Spleen (tissue), 11 donors: ENCODE measurements around the gene AP4B1. TPM values are rescaled to one million over a fixed set of nuclear protein-coding genes. Genes with fewer than 3 reads are reported as not detected.

Experiments used
- DNase-seq: peaks from one replicate; pipeline ENCODE4 v3.0.0-alpha.2; 2020
- H3K27ac ChIP-seq, 8 donors: fragments of 200-600 bp; sonication (generic) in 7 of 8; 1 replicate in 4 of 8; 2 replicates in 4 of 8; pipeline versions ENCODE4 v1.5.0 to v1.8.0; 2016 to 2021; ENCODE audit warnings: inconsistent platforms in 4 of 8, mild to moderate bottlenecking in 4 of 8, moderate library complexity in 1 of 8
- H3K27me3 ChIP-seq, 7 donors: fragments of 200-600 bp; sonication (generic) in 6 of 7; replicated peaks in 1 of 7; 1 replicate in 4 of 7; 2 replicates in 3 of 7; pipeline versions ENCODE4 v1.5.0 to v1.8.0; 2016 to 2021; ENCODE audit warnings: inconsistent platforms in 3 of 7, mild to moderate bottlenecking in 1 of 7
- H3K36me3 ChIP-seq, 6 donors: fragments of 200-600 bp; sonication (generic) in 5 of 6; 1 replicate in 4 of 6; 2 replicates in 2 of 6; pipeline versions ENCODE4 v1.5.0 to v1.8.0; 2016 to 2021; ENCODE audit warnings: inconsistent platforms in 2 of 6
- H3K4me1 ChIP-seq, 6 donors: fragments of 200-600 bp; sonication (generic) in 5 of 6; 1 replicate in 3 of 6; 2 replicates in 3 of 6; pipeline versions ENCODE4 v1.5.0 to v1.8.0; 2016 to 2021; ENCODE audit warnings: inconsistent platforms in 3 of 6
- H3K4me3 ChIP-seq, 8 donors: fragments of 200-600 bp; sonication (generic) in 7 of 8; 1 replicate in 4 of 8; 2 replicates in 4 of 8; pipeline versions ENCODE4 v1.5.0 to v1.8.0; 2016 to 2021; ENCODE audit warnings: inconsistent platforms in 4 of 8, mild to moderate bottlenecking in 4 of 8, moderate library complexity in 2 of 8
- H3K9me3 ChIP-seq, 8 donors: fragments of 200-600 bp; sonication (generic) in 7 of 8; 1 replicate in 4 of 8; 2 replicates in 4 of 8; pipeline versions ENCODE4 v1.5.0 to v1.8.0; 2016 to 2021; ENCODE audit warnings: inconsistent platforms in 4 of 8
- POLR2A ChIP-seq, 3 donors: fragments of 450-650 bp; IDR thresholded peaks; one replicate each; pipeline ENCODE4 v1.5.1; 2017; ENCODE audit warnings: antibody characterized with exemption in 3 of 3, mild to moderate bottlenecking in 1 of 3
- POLR2AphosphoS5 ChIP-seq, 3 donors: sonication (generic); formaldehyde crosslinking; IDR thresholded peaks; one replicate each; pipeline ENCODE4 v1.5.1; 2017; ENCODE audit warnings: antibody characterized with exemption in 3 of 3
- WGBS, 5 donors: extraction: QIAGEN DNeasy Blood & Tissue Kit in 3 of 5; methylation state at CpG; one replicate each; pipeline versions ENCODE4 v1.1.5 to v1.1.7; 2013 to 2018; 5-methylcytosine and 5-hydroxymethylcytosine counted together
- intact Hi-C: fragments of 100-400 bp; cut with DNase I; formaldehyde crosslinking; loops from one replicate; pipeline ENCODE4 v1.15.0; 2023; ENCODE audit warnings: low total_unique reads
- polyA plus RNA-seq, 3 donors: library from polyadenylated mRNA; stranded (reverse); fragments of 200-250 nt; gene quantifications; one replicate each; pipeline ENCODE4 v1.2.1, GENCODE V29; 2013
- total RNA-seq, 7 donors: library from RNA; depleted of rRNA in 3 of 7; stranded (reverse); fragments of >200 nt in 3 of 7; fragmentation: NEBNext Ultra II Directional in 4 of 7; extraction: Animal tissue kit (Norgen Biotek cat#: 25700) in 4 of 7; gene quantifications; one replicate each; pipeline versions ENCODE4 v1.1.0 to v1.2.1, GENCODE V29; 2016 to 2021
- TF ChIP-seq, protein P1 (sequence below), 11 experiments: fragments of 200-600 bp in 7 of 11; fragments of 450-650 bp in 4 of 11; sonication (generic) in 4 of 11; IDR thresholded peaks in 8 of 11; conservative IDR thresholded peaks in 3 of 11; 1 replicate in 7 of 11; 2 replicates in 4 of 11; pipeline versions ENCODE4 v1.4.0 to v1.8.0; 2016 to 2021; ENCODE audit warnings: antibody characterized with exemption in 11 of 11, inconsistent platforms in 4 of 11, mild to moderate bottlenecking in 1 of 11
- donor health status: healthy with polysubstance abuse.
- donor health status: DM: no; HTN: no; CAD: no; lungs with moderate emphysema.
- donor health status: DM: no; HTN: no; CAD: no.
- donor health status: Bipolar disorder and iron deficiency.
- donor health status: healthy.
- donor health status: DM: no; HTN: no; CAD: no.
- donor health status: DM: yes; HTN: yes; CAD: no.

AP4B1 gene
- total and polyA plus RNA-seq, 10 donors: 23.9 to 58.0 (median 32.3) TPM

- no peaks in the 10 kb centered on the region for H3K27me3 ChIP-seq
- peak overlapping the region in 1 of 8 donors; percentile 12 for H3K4me3 ChIP-seq
- intact Hi-C loops: no loop called here
- peak overlapping the region; percentile 9 to 80 (median 67) for H3K27ac ChIP-seq
- no peak for TF ChIP-seq POLR2A (IDR thresholded peaks at IDR 0.05)
- TF ChIP-seq, protein P1, sequence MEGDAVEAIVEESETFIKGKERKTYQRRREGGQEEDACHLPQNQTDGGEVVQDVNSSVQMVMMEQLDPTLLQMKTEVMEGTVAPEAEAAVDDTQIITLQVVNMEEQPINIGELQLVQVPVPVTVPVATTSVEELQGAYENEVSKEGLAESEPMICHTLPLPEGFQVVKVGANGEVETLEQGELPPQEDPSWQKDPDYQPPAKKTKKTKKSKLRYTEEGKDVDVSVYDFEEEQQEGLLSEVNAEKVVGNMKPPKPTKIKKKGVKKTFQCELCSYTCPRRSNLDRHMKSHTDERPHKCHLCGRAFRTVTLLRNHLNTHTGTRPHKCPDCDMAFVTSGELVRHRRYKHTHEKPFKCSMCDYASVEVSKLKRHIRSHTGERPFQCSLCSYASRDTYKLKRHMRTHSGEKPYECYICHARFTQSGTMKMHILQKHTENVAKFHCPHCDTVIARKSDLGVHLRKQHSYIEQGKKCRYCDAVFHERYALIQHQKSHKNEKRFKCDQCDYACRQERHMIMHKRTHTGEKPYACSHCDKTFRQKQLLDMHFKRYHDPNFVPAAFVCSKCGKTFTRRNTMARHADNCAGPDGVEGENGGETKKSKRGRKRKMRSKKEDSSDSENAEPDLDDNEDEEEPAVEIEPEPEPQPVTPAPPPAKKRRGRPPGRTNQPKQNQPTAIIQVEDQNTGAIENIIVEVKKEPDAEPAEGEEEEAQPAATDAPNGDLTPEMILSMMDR (IDR thresholded peaks at IDR 0.05 in 8 of 11, conservative IDR thresholded peaks at IDR 0.05 in 3 of 11): no peak
- no peak for TF ChIP-seq POLR2AphosphoS5 (IDR thresholded peaks at IDR 0.05)
- H3K9me3 ChIP-seq: no peaks in the 10 kb centered on the region
- peaks cover 0 to 29% (median 2%) of the 10 kb centered on the region in 6 donors for H3K36me3 ChIP-seq
- DNase-seq: no peak
- 6 to 16% (median 11%) methylated on average over 3 of the region's 3 CpGs for WGBS, 5 donors
- H3K4me1 ChIP-seq: peaks cover 18 to 98% (median 39%) of the 10 kb centered on the region in 6 donors
These were observed 42.9 kb upstream of the AP4B1 start for GRCh38 chr1:113947388-113948107.

DNA sequence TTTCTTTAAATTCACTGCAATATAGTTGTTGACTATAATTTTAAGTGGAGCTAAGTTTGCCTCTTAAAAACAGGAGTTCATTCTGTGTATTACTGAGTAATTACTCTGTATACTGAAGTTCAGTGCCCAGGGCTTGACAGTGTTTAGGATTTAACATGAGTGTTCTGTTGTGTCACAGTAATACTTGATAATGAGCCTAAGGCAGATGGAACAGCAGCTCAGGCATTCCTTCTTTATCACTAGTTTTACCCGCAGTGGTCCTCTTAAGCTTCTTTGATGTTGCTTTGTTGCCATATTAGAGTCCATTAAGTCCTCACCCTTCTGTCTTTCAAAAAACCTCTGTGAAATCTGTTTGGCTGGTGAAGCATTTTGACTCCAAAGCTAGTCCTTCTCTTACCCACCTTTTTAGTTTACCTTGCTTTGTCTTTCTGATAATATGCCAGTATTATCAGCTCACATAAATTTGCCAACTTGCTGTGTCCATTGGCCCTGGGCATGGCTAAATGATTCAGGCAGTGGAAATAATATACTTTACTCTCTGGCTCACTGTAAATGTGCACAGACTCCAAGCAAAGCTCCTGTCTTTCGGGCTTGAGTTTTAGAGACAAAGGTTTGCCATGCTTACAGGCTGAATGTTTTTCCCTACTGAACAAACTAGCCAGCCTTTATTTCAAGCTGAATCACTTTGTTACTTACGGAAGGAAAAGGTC is 42.2 kb upstream of the AP4B1 start:
- DNase-seq: no peak
- H3K4me1 ChIP-seq: peaks cover 18 to 98% (median 43%) of the 10 kb centered on the region in 6 donors
- TF ChIP-seq, protein P1 (IDR thresholded peaks at IDR 0.05 in 8 of 11, conservative IDR thresholded peaks at IDR 0.05 in 3 of 11): no peak
- TF ChIP-seq POLR2A (IDR thresholded peaks at IDR 0.05) (no peak), POLR2AphosphoS5 (IDR thresholded peaks at IDR 0.05) (no peak)
- H3K27me3 ChIP-seq: no peaks in the 10 kb centered on the region
- intact Hi-C loops: no loop called here
- peaks cover 0 to 34% (median 6%) of the 10 kb centered on the region in 6 donors for H3K36me3 ChIP-seq
- H3K4me3 ChIP-seq: peak overlapping the region in 1 of 8 donors; percentile 12
- no peaks in the 10 kb centered on the region for H3K9me3 ChIP-seq
- peak overlapping the region in 7 of 8 donors; percentile 58 to 80 (median 67) for H3K27ac ChIP-seq
- 32 to 43% (median 35%) methylated on average over 3 of the region's 3 CpGs for WGBS, 5 donors

DNA sequence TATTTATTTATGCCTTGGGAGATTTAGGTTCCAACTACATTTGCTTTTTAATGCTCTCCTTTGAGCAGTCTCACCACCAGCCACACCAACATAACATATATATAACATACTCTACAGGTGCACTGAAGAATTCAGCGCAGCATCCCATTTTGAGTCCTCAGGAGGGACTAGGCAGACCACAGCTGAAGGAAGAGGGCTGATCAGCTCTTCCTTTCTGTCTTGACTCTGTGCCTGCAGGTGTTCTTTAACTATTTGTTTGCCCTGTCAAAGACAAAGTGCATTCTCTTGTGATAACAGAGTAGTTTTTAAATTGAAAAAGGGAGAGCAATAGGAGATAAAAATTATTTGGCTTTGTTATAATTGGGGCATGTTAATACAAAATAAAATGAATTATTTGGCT is 41.5 kb upstream of the AP4B1 start:
- Histone ChIP-seq H3K4me1 (peaks cover 18 to 98% (median 48%) of the 10 kb centered on the region in 6 donors), H3K36me3 (peaks cover 0 to 41% (median 13%) of the 10 kb centered on the region in 6 donors), H3K27ac (peak overlapping the region in 5 of 8 donors; percentile 13 to 80 (median 67)), H3K4me3 (no peak overlapping the region), H3K9me3 (no peaks in the 10 kb centered on the region), H3K27me3 (no peaks in the 10 kb centered on the region)
- TF ChIP-seq POLR2AphosphoS5 (IDR thresholded peaks at IDR 0.05): no peak
- TF ChIP-seq, protein P1 (IDR thresholded peaks at IDR 0.05 in 8 of 11, conservative IDR thresholded peaks at IDR 0.05 in 3 of 11): no peak
- TF ChIP-seq POLR2A (IDR thresholded peaks at IDR 0.05): no peak
- intact Hi-C loops: no loop called here
- no peak for DNase-seq
- WGBS, 5 donors: 16 to 49% (median 37%) methylated on average over 1 of the region's 1 CpG

DNA sequence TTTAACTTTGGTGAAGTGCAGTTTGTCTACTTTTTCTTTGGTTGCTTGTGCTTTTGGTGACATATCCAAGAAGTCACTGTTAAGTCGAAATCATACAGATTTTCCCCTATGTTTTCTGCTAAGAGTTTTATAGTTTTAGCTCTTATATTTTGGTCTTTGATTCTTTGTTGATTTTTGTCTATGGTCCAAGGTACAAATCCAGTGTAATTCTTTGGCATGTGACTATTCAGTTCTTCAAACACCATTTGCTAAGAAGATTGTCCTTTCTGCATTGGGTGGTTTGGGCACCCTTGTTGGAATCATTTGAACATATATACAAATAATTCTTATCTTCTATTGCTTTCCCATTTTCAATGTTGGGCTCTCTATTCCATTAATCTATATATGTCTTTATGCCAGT is 40.7 kb upstream of the AP4B1 start:
- intact Hi-C loops: no loop called here
- TF ChIP-seq, protein P1 (IDR thresholded peaks at IDR 0.05 in 8 of 11, conservative IDR thresholded peaks at IDR 0.05 in 3 of 11): no peak
- TF ChIP-seq POLR2A (IDR thresholded peaks at IDR 0.05): no peak
- no peak for TF ChIP-seq POLR2AphosphoS5 (IDR thresholded peaks at IDR 0.05)
- H3K4me3 ChIP-seq: no peak overlapping the region
- peak overlapping the region in 1 of 8 donors; percentile 73 for H3K27ac ChIP-seq
- no peak for DNase-seq
- H3K36me3 ChIP-seq: peaks cover 0 to 44% (median 20%) of the 10 kb centered on the region in 6 donors
- WGBS, 5 donors: 94 to 100% (median 98%) methylated on average over 1 of the region's 1 CpG
- no peaks in the 10 kb centered on the region for H3K9me3 ChIP-seq
- H3K4me1 ChIP-seq: peaks cover 18 to 99% (median 55%) of the 10 kb centered on the region in 6 donors
- H3K27me3 ChIP-seq: no peaks in the 10 kb centered on the region
